ENCODE results near the gene HS3ST6. TPM values are rescaled to one million over a fixed set of nuclear protein-coding genes. Genes with fewer than 3 reads are reported as not detected.
A peak's percentile ranks its signal among the peaks of the same experiment; 100 is the strongest.

HS3ST6 gene
- total and polyA plus RNA-seq, 2 of the 13 experiments (the other 11 are each of a cell fraction or from before 2014, with no cell fraction given), result not detected

- TF ChIP-seq AHR (CRISPR knock-in tag; IDR thresholded peaks at IDR 0.05) (no peak), ZNF281 (CRISPR knock-in tag; IDR thresholded peaks at IDR 0.05; ENCODE audit: borderline replicate concordance) (peak; percentile 16; the same call in 1 of the 2 replicates), ZFY (CRISPR knock-in tag; IDR thresholded peaks at IDR 0.05) (peak; percentile 72), ZNF776 (CRISPR knock-in tag; IDR thresholded peaks at IDR 0.05) (no peak), RAD21 (CRISPR knock-in tag; IDR thresholded peaks at IDR 0.05) (peak; percentile 69), PAWR (CRISPR knock-in tag; IDR thresholded peaks at IDR 0.05; ENCODE audit: borderline replicate concordance) (no peak), ZNF276 (CRISPR knock-in tag; IDR thresholded peaks at IDR 0.05; ENCODE audit: low read depth) (no peak), ZNF512 (CRISPR knock-in tag; IDR thresholded peaks at IDR 0.05) (no peak), ZNF746 (CRISPR knock-in tag; IDR thresholded peaks at IDR 0.05) (no peak), HNRNPK (IDR thresholded peaks at IDR 0.05; ENCODE audit: low read depth, low read length, poor library complexity, severe bottlenecking) (no peak), ZFP36L1 (CRISPR knock-in tag; IDR thresholded peaks at IDR 0.05) (no peak), ZNF792 (CRISPR knock-in tag; IDR thresholded peaks at IDR 0.05) (no peak), ZNF367 (CRISPR knock-in tag; IDR thresholded peaks at IDR 0.05; ENCODE audit: borderline replicate concordance) (no peak), FOSL1 (CRISPR knock-in tag; IDR thresholded peaks at IDR 0.05; ENCODE audit: borderline replicate concordance) (no peak), CEBPB (IDR thresholded peaks at IDR 0.05; ENCODE audit: borderline replicate concordance, low read depth, low read length) (no peak), NFKBIZ (CRISPR knock-in tag; IDR thresholded peaks at IDR 0.05) (no peak), SNAPC2 (CRISPR knock-in tag; IDR thresholded peaks at IDR 0.05) (no peak), DPF2 (CRISPR knock-in tag; IDR thresholded peaks at IDR 0.05; ENCODE audit: borderline replicate concordance, low read depth) (no peak), SSRP1 (CRISPR knock-in tag; IDR thresholded peaks at IDR 0.05) (no peak)
- TF ChIP-seq, protein P1, sequence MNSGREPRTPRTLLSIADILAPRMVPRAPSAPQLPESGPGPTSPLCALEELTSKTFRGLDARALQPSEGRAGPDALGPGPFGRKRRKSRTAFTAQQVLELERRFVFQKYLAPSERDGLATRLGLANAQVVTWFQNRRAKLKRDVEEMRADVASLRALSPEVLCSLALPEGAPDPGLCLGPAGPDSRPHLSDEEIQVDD (CRISPR knock-in tag; IDR thresholded peaks at IDR 0.05; ENCODE audit: borderline replicate concordance), result no peak
- TF ChIP-seq, protein P2, sequence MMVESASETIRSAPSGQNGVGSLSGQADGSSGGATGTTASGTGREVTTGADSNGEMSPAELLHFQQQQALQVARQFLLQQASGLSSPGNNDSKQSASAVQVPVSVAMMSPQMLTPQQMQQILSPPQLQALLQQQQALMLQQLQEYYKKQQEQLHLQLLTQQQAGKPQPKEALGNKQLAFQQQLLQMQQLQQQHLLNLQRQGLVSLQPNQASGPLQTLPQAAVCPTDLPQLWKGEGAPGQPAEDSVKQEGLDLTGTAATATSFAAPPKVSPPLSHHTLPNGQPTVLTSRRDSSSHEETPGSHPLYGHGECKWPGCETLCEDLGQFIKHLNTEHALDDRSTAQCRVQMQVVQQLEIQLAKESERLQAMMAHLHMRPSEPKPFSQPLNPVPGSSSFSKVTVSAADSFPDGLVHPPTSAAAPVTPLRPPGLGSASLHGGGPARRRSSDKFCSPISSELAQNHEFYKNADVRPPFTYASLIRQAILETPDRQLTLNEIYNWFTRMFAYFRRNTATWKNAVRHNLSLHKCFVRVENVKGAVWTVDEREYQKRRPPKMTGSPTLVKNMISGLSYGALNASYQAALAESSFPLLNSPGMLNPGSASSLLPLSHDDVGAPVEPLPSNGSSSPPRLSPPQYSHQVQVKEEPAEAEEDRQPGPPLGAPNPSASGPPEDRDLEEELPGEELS (CRISPR knock-in tag; IDR thresholded peaks at IDR 0.05), result no peak
These were observed 14.1 kb upstream of the HS3ST6 start (continued) for GRCh38 chr16:1932050-1933028.
